ENCODE results near the gene OTUD7B. TPM values are rescaled to one million over a fixed set of nuclear protein-coding genes. Genes with fewer than 3 reads are reported as not detected.

Gene OTUD7B
- total and polyA plus RNA-seq, 2 experiments from 2014 or later: 3.5 to 20.1 TPM

GRCh38 chr1:150018165-150018564 is 7.6 kb upstream of the OTUD7B start:
- no peaks in the 10 kb centered on the region for H3K4me1 ChIP-seq (ENCODE audit: insufficient read depth)

GRCh38 chr1:150017206-150017750 is 6.8 kb upstream of the OTUD7B start:
- Histone ChIP-seq H3K9me3 (ENCODE audit: low read depth) (no peaks in the 10 kb centered on the region), H3K4me1 (ENCODE audit: insufficient read depth) (no peaks in the 10 kb centered on the region), H2AFZ (no peak overlapping the region), H3K27ac (no peak overlapping the region), H3K79me2 (ENCODE audit: insufficient read depth) (no peaks in the 10 kb centered on the region), H3K4me2 (ENCODE audit: unreplicated experiment) (no peak overlapping the region), H3K9ac (no peak overlapping the region), H3K36me3 (ENCODE audit: low read depth) (no peaks in the 10 kb centered on the region), H3K4me3 (no peak overlapping the region), H3K9me2 (ENCODE audit: insufficient read depth) (no peaks in the 10 kb centered on the region), H3F3A (ENCODE audit: insufficient read depth) (no peaks in the 10 kb centered on the region), H4K20me1 (ENCODE audit: insufficient read depth) (no peaks in the 10 kb centered on the region), H3K27me3 (replicated peaks; ENCODE audit: insufficient read depth) (no peaks in the 10 kb centered on the region)
- DNase-seq: no peak
- no peak for TF ChIP-seq EZH2phosphoT487 (IDR thresholded peaks at IDR 0.05; ENCODE audit: insufficient read depth, low read depth)
- no peak for TF ChIP-seq EZH2 (IDR thresholded peaks at IDR 0.05; ENCODE audit: insufficient read depth, poor library complexity, severe bottlenecking)
- in situ Hi-C loops (cut with MboI): no loop called here

More at GRCh38 chr1:150018165-150018564, 7.6 kb upstream of the OTUD7B start:
- no peaks in the 10 kb centered on the region for H3K79me2 ChIP-seq (ENCODE audit: insufficient read depth)
- in situ Hi-C loops (cut with MboI): no loop called here
- no peaks in the 10 kb centered on the region for H3K9me3 ChIP-seq (ENCODE audit: low read depth)
- H3K9ac ChIP-seq: no peak overlapping the region
- H3K9me2 ChIP-seq (ENCODE audit: insufficient read depth): no peaks in the 10 kb centered on the region
- no peak for DNase-seq
- H3K4me2 ChIP-seq (ENCODE audit: unreplicated experiment): no peak overlapping the region
- no peaks in the 10 kb centered on the region for H3K27me3 ChIP-seq (replicated peaks; ENCODE audit: insufficient read depth)
- 71 to 72% methylated on average over 4 of the region's 4 CpGs for WGBS, 2 experiments (ENCODE audit: low coverage in 1 of 2, low lambda C conversion rate in 2 of 2, missing lambda C conversion rate in 2 of 2)
- no peaks in the 10 kb centered on the region for H3K36me3 ChIP-seq (ENCODE audit: low read depth)
- no peaks in the 10 kb centered on the region for H3F3A ChIP-seq (ENCODE audit: insufficient read depth)
- no peak overlapping the region for H2AFZ ChIP-seq
- no peaks in the 10 kb centered on the region for H4K20me1 ChIP-seq (ENCODE audit: insufficient read depth)
- no peak overlapping the region for H3K4me3 ChIP-seq
- TF ChIP-seq EZH2phosphoT487 (IDR thresholded peaks at IDR 0.05; ENCODE audit: insufficient read depth, low read depth): no peak
- TF ChIP-seq EZH2 (IDR thresholded peaks at IDR 0.05; ENCODE audit: insufficient read depth, poor library complexity, severe bottlenecking): no peak
- H3K27ac ChIP-seq: no peak overlapping the region

GRCh38 chr1:150015651-150016131 is 5.2 kb upstream of the OTUD7B start:
- Histone ChIP-seq H3K4me2 (ENCODE audit: unreplicated experiment) (no peak overlapping the region), H3K9me3 (ENCODE audit: low read depth) (no peaks in the 10 kb centered on the region), H3K9me2 (ENCODE audit: insufficient read depth) (no peaks in the 10 kb centered on the region), H3K4me1 (ENCODE audit: insufficient read depth) (peaks cover 5% of the 10 kb centered on the region; the same call in 1 of the 2 replicates), H3K79me2 (ENCODE audit: insufficient read depth) (no peaks in the 10 kb centered on the region), H3K27ac (no peak overlapping the region), H3F3A (ENCODE audit: insufficient read depth) (peaks cover 7% of the 10 kb centered on the region; the same call in 1 of the 2 replicates), H2AFZ (peak overlapping the region; percentile 40), H3K27me3 (replicated peaks; ENCODE audit: insufficient read depth) (no peaks in the 10 kb centered on the region), H4K20me1 (ENCODE audit: insufficient read depth) (no peaks in the 10 kb centered on the region), H3K9ac (no peak overlapping the region), H3K4me3 (no peak overlapping the region), H3K36me3 (ENCODE audit: low read depth) (no peaks in the 10 kb centered on the region)
- DNase-seq: peak; percentile 22
- in situ Hi-C loops (cut with MboI): no loop called here
- 27 to 29% methylated on average over 4 of the region's 4 CpGs for WGBS, 2 experiments (ENCODE audit: low coverage in 1 of 2, low lambda C conversion rate in 2 of 2, missing lambda C conversion rate in 2 of 2)
- TF ChIP-seq EZH2phosphoT487 (IDR thresholded peaks at IDR 0.05; ENCODE audit: insufficient read depth, low read depth): no peak
- no peak for TF ChIP-seq EZH2 (IDR thresholded peaks at IDR 0.05; ENCODE audit: insufficient read depth, poor library complexity, severe bottlenecking)

- no peaks in the 10 kb centered on the region for H3K9me2 ChIP-seq (ENCODE audit: insufficient read depth)
- no peak overlapping the region for H3K4me3 ChIP-seq
- peaks cover 26% of the 10 kb centered on the region for H3K79me2 ChIP-seq (ENCODE audit: insufficient read depth)
- H3K4me2 ChIP-seq (ENCODE audit: unreplicated experiment): no peak overlapping the region
- H3K36me3 ChIP-seq (ENCODE audit: low read depth): no peaks in the 10 kb centered on the region
- WGBS, 2 experiments (ENCODE audit: low coverage in 1 of 2, low lambda C conversion rate in 2 of 2, missing lambda C conversion rate in 2 of 2): 0% methylated on average over 1 of the region's 1 CpG
- H3F3A ChIP-seq (ENCODE audit: insufficient read depth): peaks cover 33% of the 10 kb centered on the region
- H3K4me1 ChIP-seq (ENCODE audit: insufficient read depth): peaks cover 17% of the 10 kb centered on the region
- H4K20me1 ChIP-seq (ENCODE audit: insufficient read depth): peaks cover 5% of the 10 kb centered on the region; the same call in 1 of the 2 replicates
- no peak overlapping the region for H3K9ac ChIP-seq
- H2AFZ ChIP-seq: no peak overlapping the region
- H3K27me3 ChIP-seq (replicated peaks; ENCODE audit: insufficient read depth): no peaks in the 10 kb centered on the region
- no peak for TF ChIP-seq EZH2 (IDR thresholded peaks at IDR 0.05; ENCODE audit: insufficient read depth, poor library complexity, severe bottlenecking)
- TF ChIP-seq EZH2phosphoT487 (IDR thresholded peaks at IDR 0.05; ENCODE audit: insufficient read depth, low read depth): no peak
- in situ Hi-C loops (cut with MboI): no loop called here
- no peak overlapping the region for H3K27ac ChIP-seq
- no peak for DNase-seq
- H3K9me3 ChIP-seq (ENCODE audit: low read depth): no peaks in the 10 kb centered on the region
Observed at GRCh38 chr1:150012611-150013010, 2.1 kb upstream of the OTUD7B start.
